CD4-positive, alpha-beta T cell (primary cell): Measurements from ENCODE around the gene EVA1A. TPM values are rescaled to one million over a fixed set of nuclear protein-coding genes. Genes with fewer than 3 reads are reported as not detected.

Source experiments
- ATAC-seq: fragments of 200-7000 bp; cut with Tn5 transposase; one replicate; pipeline ENCODE4 v1.10.0; 2022; ENCODE audit warnings: mild to moderate bottlenecking; ENCODE audit not compliant: poor library complexity
- CTCF ChIA-PET: fragments of 350-600 bp; sonication (Branson Sonifier 250); formaldehyde crosslinking; loops from one replicate; lab custom pipeline; 2021; ENCODE audit warnings: antibody characterized with exemption, inconsistent platforms; lab: Charles Lee
- POLR2A ChIA-PET: fragments of 350-600 bp; sonication (Branson Sonifier 250); formaldehyde crosslinking; loops from one replicate; lab custom pipeline; 2021; ENCODE audit warnings: antibody characterized with exemption, inconsistent platforms; lab: Charles Lee
- DNase-seq, 14 experiments: peaks; one replicate each; pipeline ENCODE4 v3.0.0-alpha.2; 2013 to 2020; ENCODE audit warnings: mixed read lengths in 2 of 14
- H3K27ac ChIP-seq, 2 donors: one replicate each; pipeline versions ENCODE4 v1.5.1 to v1.7.0; 2013; ENCODE audit warnings: low read length in 2 of 2, low read depth in 1 of 2, mild to moderate bottlenecking in 1 of 2
- H3K27me3 ChIP-seq, 2 experiments: 1 replicate in 1 of 2; 2 replicates in 1 of 2; pipeline versions ENCODE4 v1.6.1 to v1.7.0; 2013; ENCODE audit warnings: low read length in 2 of 2, control low read depth in 1 of 2, mild to moderate bottlenecking in 1 of 2, moderate library complexity in 1 of 2; ENCODE audit not compliant: insufficient read depth in 2 of 2, control insufficient read depth in 1 of 2
- H3K36me3 ChIP-seq: one replicate; pipeline ENCODE4 v1.6.1; 2013; ENCODE audit warnings: low read length, control low read depth; ENCODE audit not compliant: insufficient read depth
- H3K4me1 ChIP-seq: one replicate; pipeline ENCODE4 v1.6.1; 2013; ENCODE audit warnings: low read length, control low read depth; ENCODE audit not compliant: insufficient read depth
- H3K4me3 ChIP-seq: one replicate; pipeline ENCODE4 v1.5.1; 2013; ENCODE audit warnings: mild to moderate bottlenecking, low read length, moderate library complexity
- H3K9me3 ChIP-seq, 2 experiments: 1 replicate in 1 of 2; 2 replicates in 1 of 2; pipeline versions ENCODE4 v1.6.1 to v1.7.0; 2013; ENCODE audit warnings: low read length in 2 of 2, mild to moderate bottlenecking in 2 of 2, control low read depth in 1 of 2, moderate library complexity in 1 of 2; ENCODE audit not compliant: control insufficient read depth in 1 of 2, insufficient read depth in 1 of 2
- H3K27ac Mint-ChIP-seq: one replicate; pipeline ENCODE4 v1.8.0; 2020; ENCODE audit warnings: mixed read lengths
- H3K27me3 Mint-ChIP-seq: one replicate; pipeline ENCODE4 v1.8.0; 2021; ENCODE audit warnings: mixed read lengths
- H3K36me3 Mint-ChIP-seq: one replicate; pipeline ENCODE4 v1.8.0; 2021; ENCODE audit warnings: low read depth, mixed read lengths
- H3K4me1 Mint-ChIP-seq: one replicate; pipeline ENCODE4 v1.8.0; 2021; ENCODE audit warnings: low read depth, mixed read lengths
- H3K4me3 Mint-ChIP-seq: one replicate; pipeline ENCODE4 v1.8.0; 2020; ENCODE audit warnings: mild to moderate bottlenecking, mixed read lengths
- H3K9me3 Mint-ChIP-seq: one replicate; pipeline ENCODE4 v1.8.0; 2020; ENCODE audit warnings: mixed read lengths
- intact Hi-C, 2 experiments: fragments of 100-400 bp; cut with DNase I in 1 of 2; cut with micrococcal nuclease in 1 of 2; formaldehyde crosslinking; loops; one replicate each; pipeline versions ENCODE4 v1.15.1 to v1.9.0; 2023 to 2025; cut with DNase I, micrococcal nuclease
- total RNA-seq, 174 experiments: library from RNA in 2 of 174; stranded (reverse) in 2 of 174; gene quantifications; one replicate each; pipeline ENCODE4 v1.2.3 and lab custom pipeline; 2021 to 2026
- TF ChIP-seq, protein P1 (sequence below): fragments of 200-600 bp; IDR thresholded peaks from one replicate; pipeline ENCODE4 v1.8.0; 2022; ENCODE audit warnings: antibody characterized with exemption, mild to moderate bottlenecking

Gene EVA1A
- total RNA-seq, 2 experiments from 2014 or later, result not detected

DNA sequence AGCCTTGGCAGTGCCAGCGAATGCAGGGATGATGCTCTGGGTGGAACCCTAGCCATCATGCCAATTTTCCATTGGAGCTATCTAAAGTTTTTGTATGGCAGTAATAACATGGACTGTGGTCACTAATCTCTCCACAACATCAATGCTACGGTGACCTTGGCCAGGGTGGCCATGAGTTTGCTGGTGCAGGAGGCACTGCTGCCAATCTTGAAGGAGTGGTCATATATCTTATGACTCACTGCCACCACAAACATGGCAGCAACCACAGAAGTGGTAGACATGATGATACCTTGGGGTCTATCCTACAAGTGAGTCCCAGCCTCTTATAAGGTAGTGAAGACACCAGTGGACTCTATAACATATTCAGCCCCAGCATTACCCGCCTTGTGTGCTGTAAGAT, 104.6 kb downstream of the EVA1A start:
- H3K4me1 Mint-ChIP-seq, result no peaks in the 10 kb centered on the region

DNA sequence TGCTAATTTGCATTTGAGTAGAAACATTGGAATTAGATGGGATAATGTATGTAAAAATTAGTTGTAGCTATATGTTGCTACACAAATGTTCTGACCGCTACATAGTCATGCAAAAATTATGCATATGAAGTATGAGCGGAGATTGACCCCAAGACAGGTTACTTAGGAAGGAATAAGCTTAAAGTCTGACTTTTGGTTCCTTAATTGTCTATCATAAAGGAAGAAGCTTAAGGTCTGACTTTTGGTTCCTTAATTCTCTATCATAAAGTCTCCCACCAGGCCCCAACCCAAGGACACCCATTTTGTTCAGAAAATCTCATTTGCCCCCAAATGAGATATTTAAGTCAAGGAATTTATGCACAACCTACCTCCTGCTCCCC, 106.5 kb downstream of the EVA1A start:
- H3K27ac ChIP-seq, result no peak overlapping the region
- no peaks in the 10 kb centered on the region for H3K4me1 Mint-ChIP-seq
- TF ChIP-seq, protein P1, sequence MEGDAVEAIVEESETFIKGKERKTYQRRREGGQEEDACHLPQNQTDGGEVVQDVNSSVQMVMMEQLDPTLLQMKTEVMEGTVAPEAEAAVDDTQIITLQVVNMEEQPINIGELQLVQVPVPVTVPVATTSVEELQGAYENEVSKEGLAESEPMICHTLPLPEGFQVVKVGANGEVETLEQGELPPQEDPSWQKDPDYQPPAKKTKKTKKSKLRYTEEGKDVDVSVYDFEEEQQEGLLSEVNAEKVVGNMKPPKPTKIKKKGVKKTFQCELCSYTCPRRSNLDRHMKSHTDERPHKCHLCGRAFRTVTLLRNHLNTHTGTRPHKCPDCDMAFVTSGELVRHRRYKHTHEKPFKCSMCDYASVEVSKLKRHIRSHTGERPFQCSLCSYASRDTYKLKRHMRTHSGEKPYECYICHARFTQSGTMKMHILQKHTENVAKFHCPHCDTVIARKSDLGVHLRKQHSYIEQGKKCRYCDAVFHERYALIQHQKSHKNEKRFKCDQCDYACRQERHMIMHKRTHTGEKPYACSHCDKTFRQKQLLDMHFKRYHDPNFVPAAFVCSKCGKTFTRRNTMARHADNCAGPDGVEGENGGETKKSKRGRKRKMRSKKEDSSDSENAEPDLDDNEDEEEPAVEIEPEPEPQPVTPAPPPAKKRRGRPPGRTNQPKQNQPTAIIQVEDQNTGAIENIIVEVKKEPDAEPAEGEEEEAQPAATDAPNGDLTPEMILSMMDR, result no peak
- intact Hi-C loops, result no loop called here
- no peaks in the 10 kb centered on the region for H3K36me3 ChIP-seq
- H3K9me3 Mint-ChIP-seq, result no peaks in the 10 kb centered on the region
- H3K27me3 ChIP-seq, result no peaks in the 10 kb centered on the region
- peaks cover 15% of the 10 kb centered on the region for H3K27me3 Mint-ChIP-seq
- H3K9me3 ChIP-seq, result peaks cover 0 to 4% of the 10 kb centered on the region in 2 experiments
- POLR2A ChIA-PET, result no interaction called here
- H3K4me3 ChIP-seq, result no peak overlapping the region
- no peak for DNase-seq
- CTCF ChIA-PET, result no interaction called here
- no peaks in the 10 kb centered on the region for H3K4me1 ChIP-seq
- no peak overlapping the region for H3K27ac Mint-ChIP-seq
- no peak overlapping the region for H3K4me3 Mint-ChIP-seq
- H3K36me3 Mint-ChIP-seq, result no peaks in the 10 kb centered on the region
- ATAC-seq, result no peak

More for the DNA sequence above, 104.6 kb downstream of the EVA1A start:
- TF ChIP-seq, protein P1, result no peak
- Histone ChIP-seq H3K4me3 (no peak overlapping the region), H3K4me1 (no peaks in the 10 kb centered on the region), H3K9me3 (no peaks in the 10 kb centered on the region), H3K27ac (no peak overlapping the region), H3K27me3 (no peaks in the 10 kb centered on the region), H3K36me3 (no peaks in the 10 kb centered on the region)
- no peak overlapping the region for H3K4me3 Mint-ChIP-seq
- DNase-seq, result no peak
- H3K27me3 Mint-ChIP-seq, result peaks cover 26% of the 10 kb centered on the region
- no peak for ATAC-seq
- ChIA-PET CTCF (no interaction called here), POLR2A (no interaction called here)
- intact Hi-C loops, result no loop called here
- no peaks in the 10 kb centered on the region for H3K36me3 Mint-ChIP-seq
- no peaks in the 10 kb centered on the region for H3K9me3 Mint-ChIP-seq
- no peak overlapping the region for H3K27ac Mint-ChIP-seq

DNA sequence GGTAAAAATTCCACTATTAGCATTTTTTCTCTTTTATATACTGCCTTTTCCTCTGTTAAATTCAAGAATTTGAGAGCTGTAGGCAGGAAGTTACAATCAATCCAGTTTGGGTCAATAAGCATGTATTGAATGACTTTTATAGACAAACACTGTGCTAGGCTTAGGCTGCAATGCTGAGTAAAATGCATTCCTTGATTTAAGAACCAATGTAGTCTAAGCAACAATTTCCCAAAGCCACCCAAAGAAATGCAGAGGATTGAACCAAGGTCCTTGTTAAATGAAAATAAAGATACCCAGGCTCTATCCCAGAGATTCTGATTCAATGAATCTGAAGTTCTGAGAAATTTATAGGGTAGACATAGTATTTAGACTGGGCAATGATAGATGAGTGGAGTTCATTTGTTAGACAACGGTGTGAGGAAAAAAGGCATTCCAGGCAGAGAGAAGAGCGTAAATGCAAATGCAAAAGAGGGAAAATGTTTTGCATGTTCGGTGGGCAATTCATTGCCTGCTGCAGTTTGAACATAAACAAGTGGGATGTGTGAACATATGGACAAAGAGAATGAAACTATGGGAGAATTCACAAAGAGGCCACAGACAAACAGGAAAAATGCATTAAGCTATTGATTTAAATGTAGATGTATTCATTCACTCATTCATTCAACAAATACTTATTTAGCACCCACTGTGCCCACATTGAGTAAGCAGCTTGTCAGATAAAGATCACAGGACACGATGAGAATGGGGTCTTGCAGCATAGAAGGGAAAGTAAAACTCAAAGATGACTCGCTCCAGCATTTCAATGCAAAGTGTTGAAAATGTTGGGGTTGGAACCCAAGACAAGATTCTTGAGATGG, 107.1 kb downstream of the EVA1A start:
- H3K9me3 ChIP-seq, result peaks cover 0 to 7% of the 10 kb centered on the region in 2 experiments
- no peak for DNase-seq
- TF ChIP-seq, protein P1, result no peak

More for the DNA sequence above, 107.1 kb downstream of the EVA1A start:
- Mint-ChIP-seq H3K4me3 (no peak overlapping the region), H3K36me3 (no peaks in the 10 kb centered on the region), H3K9me3 (no peaks in the 10 kb centered on the region), H3K27ac (no peak overlapping the region), H3K27me3 (peaks cover 14% of the 10 kb centered on the region), H3K4me1 (no peaks in the 10 kb centered on the region)
- Histone ChIP-seq H3K4me3 (no peak overlapping the region), H3K36me3 (no peaks in the 10 kb centered on the region), H3K27me3 (no peaks in the 10 kb centered on the region), H3K4me1 (no peaks in the 10 kb centered on the region), H3K27ac (no peak overlapping the region)
- intact Hi-C loops, result no loop called here
- ChIA-PET POLR2A (no interaction called here), CTCF (no interaction called here)
- ATAC-seq, result no peak
